ENCODE results near the gene PRDM16.

GRCh38 chr1:3038571-3039181, 30.3 kb upstream of the PRDM16 start:
- TF ChIP-seq CTCF (IDR thresholded peaks at IDR 0.05 in 2 of 3, conservative IDR thresholded peaks at IDR 0.05 in 1 of 3; ENCODE audit: borderline replicate concordance in 1 of 3, insufficient read depth in 1 of 3, low read depth in 2 of 3, low read length in 2 of 3) = no peak
- TF ChIP-seq POLR2AphosphoS5 (IDR thresholded peaks at IDR 0.05; ENCODE audit: low read depth, low read length) = no peak
- no peak for TF ChIP-seq RAD21 (IDR thresholded peaks at IDR 0.05; ENCODE audit: low read depth)
- TF ChIP-seq EZH2phosphoT487 (IDR thresholded peaks at IDR 0.05; ENCODE audit: borderline replicate concordance) = no peak
- no peak for TF ChIP-seq POLR2A (IDR thresholded peaks at IDR 0.05; ENCODE audit: borderline replicate concordance, extremely low read depth, insufficient read depth, insufficient read length)
- TF ChIP-seq TCF7L2 (IDR thresholded peaks at IDR 0.05; ENCODE audit: borderline replicate concordance, extremely low read depth, insufficient read depth, insufficient read length) = no peak
- no peak for TF ChIP-seq EZH2 (IDR thresholded peaks at IDR 0.05)
- TF ChIP-seq CEBPB (IDR thresholded peaks at IDR 0.05; ENCODE audit: low read depth) = no peak
- TF ChIP-seq SIN3A (IDR thresholded peaks at IDR 0.05; ENCODE audit: low read depth) = no peak
- TF ChIP-seq MAX (IDR thresholded peaks at IDR 0.05) = no peak
- TF ChIP-seq EGR1 (IDR thresholded peaks at IDR 0.05; ENCODE audit: low read depth) = no peak
- no peak for TF ChIP-seq REST (IDR thresholded peaks at IDR 0.05; ENCODE audit: low read depth)
- no peak for TF ChIP-seq ATF3 (IDR thresholded peaks at IDR 0.05)
